GM10248 (cell line): ENCODE data around the gene GYG1.

Experiments
- CTCF ChIA-PET: fragments of 300-600 bp; sonication (Branson Sonifier 250); formaldehyde crosslinking; extraction: SDS; loops from one replicate; lab custom pipeline; 2021; ENCODE audit warnings: antibody characterized with exemption; lab: Yijun Ruan, JAX
- POLR2A ChIA-PET: fragments of 350-650 bp; sonication (Branson Sonifier 250); formaldehyde crosslinking; extraction: SDS; loops from one replicate; lab custom pipeline; 2020; ENCODE audit warnings: antibody characterized with exemption; lab: Yijun Ruan, JAX
- DNase-seq: peaks from one replicate; pipeline ENCODE4 v3.0.0; 2012; ENCODE audit errors: extremely low spot score
- CTCF ChIP-seq: IDR thresholded peaks from 2 replicates; pipeline ENCODE4 v1.5.1; 2012; ENCODE audit warnings: mild to moderate bottlenecking, low read depth; ENCODE audit errors: extremely low read depth, missing control alignments, control extremely low read depth

The GYG1 gene

DNA sequence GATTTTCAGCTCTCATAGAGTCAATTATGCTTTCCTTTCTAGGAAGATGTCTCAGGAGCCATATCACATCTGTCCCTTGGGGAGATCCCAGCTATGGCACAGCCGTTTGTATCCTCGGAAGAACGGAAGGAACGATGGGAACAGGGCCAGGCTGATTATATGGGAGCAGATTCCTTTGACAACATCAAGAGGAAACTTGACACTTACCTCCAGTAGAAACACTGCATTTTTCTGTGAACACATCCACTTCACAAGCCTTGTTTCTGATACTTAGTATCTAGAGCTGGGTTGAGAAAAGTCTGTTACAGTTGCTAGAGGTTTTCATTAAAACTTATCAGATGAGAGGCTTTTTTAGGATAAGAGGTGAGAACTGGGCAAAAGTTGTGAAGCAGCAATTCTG lies 35.4 kb downstream of the GYG1 start:
- ChIA-PET CTCF (interaction anchor here (1.0 to 1.5 kb wide), 2 partner anchors 17 to 28 kb away, joined by 3 read pairs; no protein-coding TSS in a partner anchor), POLR2A (no interaction called here)
- no peak for TF ChIP-seq CTCF
- no peak for DNase-seq

GRCh38 chr3:149031096-149031495 lies 39.8 kb downstream of the GYG1 start:
- POLR2A ChIA-PET = no interaction called here
- no peak for TF ChIP-seq CTCF
- CTCF ChIA-PET = interaction anchor here (1.3 to 1.7 kb wide), 3 partner anchors 10 to 13 kb away, joined by 3 read pairs; no protein-coding TSS in a partner anchor
- DNase-seq = no peak

- no peak for DNase-seq
- ChIA-PET POLR2A (no interaction called here), CTCF (no interaction called here)
- TF ChIP-seq CTCF = no peak
Measured at GRCh38 chr3:149037684-149038083, 46.3 kb downstream of the GYG1 start.

GRCh38 chr3:149038322-149038721 lies 47.0 kb downstream of the GYG1 start:
- TF ChIP-seq CTCF = no peak
- ChIA-PET CTCF (no interaction called here), POLR2A (no interaction called here)
- no peak for DNase-seq

- POLR2A ChIA-PET = interaction anchor here (0.6 kb wide), 1 partner anchor 174 kb away, joined by 3 read pairs; no protein-coding TSS in a partner anchor
- TF ChIP-seq CTCF = no peak
- CTCF ChIA-PET = interaction anchor here (1.4 to 1.5 kb wide), 2 partner anchors 9 to 12 kb away, joined by 3 to 6 read pairs; no protein-coding TSS in a partner anchor
- peak; percentile 41 for DNase-seq
Measured at GRCh38 chr3:149042789-149043386, 51.5 kb downstream of the GYG1 start.

GRCh38 chr3:149044339-149045083 lies 53.2 kb downstream of the GYG1 start:
- no peak for DNase-seq
- ChIA-PET CTCF (interaction anchor here (0.8 kb wide), 1 partner anchor 21 kb away, joined by 3 read pairs; no protein-coding TSS in a partner anchor), POLR2A (no interaction called here)
- no peak for TF ChIP-seq CTCF
